H4 (cell line): Measurements from ENCODE around the gene STK33. TPM values are rescaled to one million over a fixed set of nuclear protein-coding genes. Genes with fewer than 3 reads are reported as not detected.

ENCODE experiments used
- DNase-seq: peaks from one replicate; pipeline ENCODE4 v3.0.0-alpha.2; 2015; ENCODE audit warnings: low spot score
- total RNA-seq: library from RNA; depleted of rRNA; stranded (reverse); fragments of >200 nt; shearing (Covaris generic); gene quantifications from 2 replicates; pipeline ENCODE4 v1.2.3, GENCODE V29; 2014; rRNA removed

Gene STK33
- total RNA-seq, 1 experiment from 2014 or later: 8.1 TPM

GRCh38 chr11:8356216-8356615, 237.8 kb downstream of the STK33 start:
- DNase-seq: no peak

GRCh38 chr11:8355416-8355742, 238.6 kb downstream of the STK33 start:
- DNase-seq: no peak

GRCh38 chr11:8354622-8355415, 239.2 kb downstream of the STK33 start:
- no peak for DNase-seq

- no peak for DNase-seq
Measured at GRCh38 chr11:8352876-8353505, 241.0 kb downstream of the STK33 start.

GRCh38 chr11:8352103-8352875, 241.7 kb downstream of the STK33 start:
- DNase-seq: no peak

GRCh38 chr11:8351223-8351622, 242.8 kb downstream of the STK33 start:
- DNase-seq: no peak

- no peak for DNase-seq
Measured at GRCh38 chr11:8347978-8348377, 246.1 kb downstream of the STK33 start.

- no peak for DNase-seq
Measured at GRCh38 chr11:8346157-8346755, 247.8 kb downstream of the STK33 start.

GRCh38 chr11:8345179-8345578, 248.8 kb downstream of the STK33 start:
- no peak for DNase-seq

- no peak for DNase-seq
Measured at GRCh38 chr11:8344346-8344745, 249.7 kb downstream of the STK33 start.

- DNase-seq: no peak
Measured at GRCh38 chr11:8342821-8343681, 251.0 kb downstream of the STK33 start.

GRCh38 chr11:8341996-8342395, 252.0 kb downstream of the STK33 start:
- DNase-seq: no peak

Other genes with a start within 250 kb of the STK33 start
- 1.8 and 3.4 TPM in 2 replicates for gene TRIM66, start 88.4 kb upstream of the STK33 start, total RNA-seq
- 1,580 and 1,699 TPM in 2 replicates for gene RPL27A, start 88.6 kb upstream of the STK33 start, total RNA-seq